GM21576 (cell line): ENCODE data around the gene KIDINS220.

Source experiments
- ATAC-seq: cut with Tn5 transposase; IDR thresholded peaks from one replicate; pipeline ENCODE4 v1.9.1; 2021; ENCODE audit warnings: mild to moderate bottlenecking, moderate library complexity; ENCODE audit not compliant: unreplicated experiment

Gene KIDINS220

DNA sequence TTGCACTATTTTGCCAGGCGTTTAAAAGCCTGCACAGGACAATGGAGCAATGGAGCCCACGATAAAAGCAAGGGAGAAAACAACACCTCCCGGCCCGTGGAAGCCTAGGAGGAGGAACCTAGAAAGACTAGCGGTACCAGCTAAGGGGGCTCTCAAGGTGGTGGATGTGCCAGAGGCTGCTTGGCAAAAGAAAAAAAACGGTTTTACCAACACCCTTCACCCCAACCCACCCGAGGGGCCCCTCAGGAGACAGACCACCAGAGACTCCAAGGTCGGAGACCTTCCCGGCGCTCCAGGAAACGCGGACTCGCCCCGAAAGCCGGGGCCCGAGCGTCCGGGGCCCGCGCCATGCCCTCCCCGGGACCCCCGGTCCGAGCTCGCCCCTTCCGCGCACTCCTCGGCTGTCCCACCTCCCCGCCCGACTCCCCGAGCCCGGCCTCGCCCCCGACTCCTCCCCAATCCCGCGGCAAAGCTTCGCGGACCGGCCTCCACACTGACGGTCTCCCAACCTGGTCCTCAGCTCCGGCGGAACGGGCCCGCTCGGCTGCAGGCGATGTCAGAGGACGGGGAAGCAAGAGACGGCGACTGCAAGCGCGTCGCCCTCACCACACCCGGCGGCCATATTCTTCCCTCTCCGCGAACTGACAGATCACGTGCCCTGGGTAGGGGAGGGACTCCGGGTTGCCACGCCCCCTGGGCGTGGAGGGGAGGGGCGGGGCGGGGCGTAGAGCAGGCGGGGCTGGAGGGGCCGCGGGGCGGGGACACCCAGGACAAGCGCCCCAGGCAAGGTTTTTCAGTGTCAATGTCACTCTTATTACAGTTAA is at the start of gene KIDINS220:
Gene KIDINS220, minus strand, starts transcription at position 643 of the 824 bp plus-strand sequence. CDS start 10,520 bp downstream, outside the sequence.
- peak; percentile 94 for ATAC-seq

DNA sequence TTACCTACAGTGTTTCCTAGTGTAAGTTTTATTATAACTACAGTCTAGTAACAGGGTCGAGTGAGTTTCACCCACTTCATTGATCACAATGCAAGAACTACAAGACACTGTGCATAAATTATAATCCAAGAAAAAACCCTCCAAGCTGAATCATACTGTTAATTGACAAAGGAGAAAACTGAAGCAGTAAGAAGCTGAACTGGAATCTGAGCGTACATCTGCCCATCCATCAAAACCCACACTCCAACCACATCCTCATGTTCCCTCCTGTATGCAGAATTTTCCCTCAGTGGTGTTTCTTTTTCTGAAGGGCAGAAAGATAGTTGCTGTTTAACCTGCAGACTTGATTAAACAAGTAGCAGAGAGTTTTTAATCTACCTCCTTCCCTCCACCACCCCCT is 49.5 kb upstream of the KIDINS220 start:
- no peak for ATAC-seq

DNA sequence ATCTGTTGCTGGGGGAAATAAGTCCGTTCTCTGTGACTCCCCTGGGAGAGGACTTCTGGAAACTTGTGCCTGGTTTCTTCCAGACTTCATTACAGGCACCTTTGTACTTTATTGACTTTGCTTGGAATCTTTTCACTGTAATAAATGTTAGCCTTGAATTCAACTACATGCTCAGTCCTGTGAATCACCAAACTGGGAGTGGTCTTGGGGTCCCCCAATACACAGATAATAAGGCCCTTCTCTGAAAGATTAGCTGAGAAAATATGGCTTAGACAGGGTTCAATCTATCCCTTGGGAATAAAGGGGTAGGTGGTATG is 48.7 kb upstream of the KIDINS220 start:
- ATAC-seq = no peak

DNA sequence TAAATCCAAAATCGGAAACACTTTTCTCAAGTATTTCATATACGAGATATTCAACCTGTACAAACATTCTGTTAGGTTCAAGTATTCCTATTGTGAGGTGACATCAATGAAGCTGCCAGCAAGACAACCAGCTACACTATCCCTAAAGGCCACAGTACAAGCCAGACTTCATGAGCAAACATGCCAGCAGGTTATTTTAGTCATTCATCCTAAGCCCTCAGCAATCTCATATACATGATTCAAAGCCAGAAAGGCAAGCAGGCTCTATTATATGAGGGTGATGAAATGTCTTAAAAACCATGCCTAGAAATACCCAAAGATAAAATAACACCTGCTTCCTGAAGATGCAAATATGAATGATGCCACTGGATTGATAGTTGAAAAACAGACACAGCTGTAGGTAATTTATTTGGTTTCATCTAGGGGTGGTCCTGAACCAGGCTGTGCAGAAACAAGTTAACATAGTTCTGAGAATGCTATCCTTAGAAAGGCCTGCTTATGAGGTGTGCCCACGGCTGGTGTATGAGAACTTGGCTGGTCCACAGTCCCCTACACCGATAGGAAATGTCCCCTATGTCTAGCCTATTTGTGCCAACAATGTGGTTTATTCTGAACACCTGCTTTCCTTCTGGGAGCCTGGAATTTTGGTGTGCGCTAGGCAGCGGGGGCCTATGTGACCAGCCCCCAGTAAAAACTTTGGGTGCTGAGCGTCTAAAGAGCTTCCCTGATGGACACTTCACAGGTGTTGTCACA is 48.2 kb upstream of the KIDINS220 start:
- ATAC-seq = no peak

DNA sequence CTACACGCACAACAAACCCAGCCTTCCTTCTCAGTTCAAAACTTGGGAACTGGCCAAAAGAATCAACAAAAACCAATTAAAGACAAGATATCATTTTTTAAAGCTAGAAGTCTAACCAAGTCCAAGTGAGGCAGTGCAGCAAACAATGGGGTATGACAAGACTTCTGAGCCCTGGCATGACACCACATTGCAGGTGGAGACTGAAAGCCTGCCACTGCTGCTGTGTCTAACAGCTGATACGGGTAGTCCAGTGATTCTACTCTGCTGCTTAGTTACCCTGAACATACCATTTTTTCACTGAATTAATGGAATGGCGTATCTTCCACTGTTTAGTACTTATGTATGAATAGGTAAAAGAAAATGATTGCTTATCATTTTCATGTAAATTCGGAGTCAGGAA is 47.4 kb upstream of the KIDINS220 start:
- no peak for ATAC-seq

DNA sequence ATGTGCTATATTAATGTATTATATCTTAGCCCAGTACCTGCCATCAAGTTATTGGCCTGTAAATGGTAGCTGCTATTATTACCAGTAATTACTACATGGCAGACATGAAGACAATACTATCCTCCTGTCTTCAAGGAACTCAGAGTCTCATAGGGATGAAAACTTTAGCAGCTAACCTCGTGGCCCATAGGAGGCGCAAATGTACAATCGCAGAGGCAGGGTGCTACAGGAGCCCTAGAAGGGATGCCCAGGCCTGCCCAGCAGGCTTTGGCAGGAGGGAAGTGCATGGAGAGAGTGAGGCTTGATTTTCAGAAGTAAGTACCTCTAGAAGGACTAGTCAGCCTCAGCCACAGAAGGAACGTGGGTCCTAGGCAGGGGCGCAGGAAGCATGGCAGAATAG is 44.7 kb upstream of the KIDINS220 start:
- ATAC-seq = no peak

DNA sequence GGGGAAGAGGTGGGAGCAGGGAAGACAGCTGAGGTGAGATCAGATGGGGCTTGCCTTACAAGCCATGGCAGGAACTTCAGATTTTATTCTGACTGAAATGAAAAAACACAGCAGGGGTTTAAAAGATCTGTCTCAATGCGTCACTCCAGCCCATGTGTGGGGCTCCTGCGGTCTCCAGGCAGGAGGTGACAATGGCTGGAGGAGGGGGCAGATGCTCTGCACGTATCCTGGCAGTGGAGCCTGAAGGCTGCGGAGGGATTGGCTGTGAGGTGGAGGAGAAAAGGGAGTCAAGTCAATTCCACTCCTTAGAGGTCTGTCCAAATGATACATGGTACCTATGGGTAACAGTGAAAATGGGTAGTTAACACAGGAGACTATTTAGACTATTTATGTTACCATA is 40.5 kb upstream of the KIDINS220 start:
- ATAC-seq = no peak

DNA sequence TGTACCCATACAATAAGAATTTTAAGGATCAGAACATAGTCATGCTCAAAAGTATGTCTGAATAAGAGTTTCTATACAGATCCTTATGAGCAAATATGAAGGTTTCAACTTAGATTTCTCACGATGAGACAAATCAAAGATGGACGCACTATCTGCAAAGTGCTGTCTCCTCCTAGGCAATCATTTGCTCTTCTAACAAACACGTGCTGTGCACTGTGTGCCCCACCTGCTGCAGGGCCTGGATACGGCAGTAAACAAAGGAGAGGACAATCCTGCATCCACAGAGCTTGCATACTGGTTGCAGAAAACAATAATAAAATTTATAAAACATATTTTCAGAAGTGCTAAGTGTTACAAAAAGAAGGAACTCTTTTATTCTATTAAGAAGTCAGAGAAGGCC is 39.9 kb upstream of the KIDINS220 start:
- no peak for ATAC-seq

DNA sequence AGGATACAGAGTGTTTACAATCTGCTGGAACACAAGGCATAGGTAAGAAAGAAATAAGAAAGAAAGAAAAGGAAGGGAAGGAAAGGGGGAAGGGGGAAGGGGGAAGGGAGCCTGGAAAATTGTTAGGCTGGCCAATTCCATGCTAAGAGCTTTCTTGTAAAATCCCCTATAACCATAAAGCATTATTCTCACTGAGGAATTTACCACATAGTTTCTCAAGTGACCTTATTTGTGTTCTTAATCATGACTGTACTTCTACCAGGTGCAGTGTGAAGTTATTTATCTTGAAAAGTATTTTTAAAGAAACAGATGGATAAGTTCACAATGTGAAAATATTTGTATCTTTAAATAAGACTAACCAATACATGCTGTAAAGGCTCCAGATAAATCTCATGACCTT is 39.2 kb upstream of the KIDINS220 start:
- no peak for ATAC-seq

DNA sequence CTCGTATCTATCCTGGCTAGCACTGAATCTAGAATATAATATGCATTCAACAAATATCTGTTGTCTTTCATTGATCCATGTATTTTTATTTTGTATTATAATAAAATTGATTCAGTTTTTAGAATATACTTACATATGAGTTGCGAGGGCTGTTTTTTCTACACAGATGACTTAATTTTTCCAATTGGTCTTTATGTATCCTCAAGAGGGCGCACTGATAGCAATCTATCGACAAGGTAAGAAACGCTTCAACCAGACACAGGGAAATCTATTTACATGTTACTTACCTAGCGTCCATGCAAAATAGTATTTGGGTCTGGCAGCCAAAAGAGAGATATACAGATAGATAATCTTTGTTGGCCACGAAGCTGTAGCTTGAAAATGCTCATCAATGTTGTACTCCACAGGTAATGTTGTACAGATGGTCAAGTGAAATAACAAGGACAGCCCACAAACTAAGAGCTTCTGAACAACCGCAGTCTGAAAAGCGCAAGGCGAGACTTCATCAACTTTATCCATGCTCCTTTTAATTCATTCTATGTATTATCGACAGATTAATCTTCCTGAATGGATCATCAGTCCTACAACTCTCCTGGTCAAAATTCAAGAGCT is 35.5 kb upstream of the KIDINS220 start:
- ATAC-seq = no peak

DNA sequence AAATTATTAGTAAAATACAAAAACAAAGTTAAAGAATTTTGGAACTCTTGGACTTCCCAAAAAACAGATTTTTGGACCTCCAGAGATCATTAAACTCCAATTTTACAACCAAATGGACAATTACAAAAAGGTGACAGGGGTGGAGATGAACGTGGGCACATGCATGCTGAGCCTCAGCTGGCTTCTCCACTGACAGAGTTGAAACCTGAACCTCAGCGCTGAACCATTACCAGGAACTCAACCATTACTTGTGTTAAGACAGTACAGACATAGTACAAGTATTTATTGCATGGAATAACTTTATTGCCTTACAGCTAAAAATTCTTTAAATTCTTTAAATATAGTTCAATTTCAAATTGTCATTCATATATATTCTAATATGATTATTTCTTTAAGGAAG is 33.0 kb upstream of the KIDINS220 start:
- no peak for ATAC-seq

DNA sequence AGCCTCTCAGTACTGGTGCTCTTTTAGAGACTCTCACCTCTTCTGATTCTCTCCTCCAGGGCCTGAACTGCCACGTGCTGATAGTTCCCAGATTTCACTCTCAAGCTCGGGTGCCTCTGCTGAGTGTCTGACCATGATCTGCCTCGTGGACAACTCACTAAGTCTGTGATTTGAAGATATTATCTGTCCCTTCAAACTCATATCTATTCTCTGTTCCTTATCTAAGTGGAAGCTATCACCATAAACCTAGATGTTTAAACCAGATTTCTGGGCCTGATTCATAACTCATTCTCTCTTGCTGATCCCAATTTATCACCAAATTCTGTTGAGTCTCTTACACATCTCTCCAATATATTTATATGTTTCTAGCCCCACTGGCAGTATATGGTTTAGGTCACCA is 29.9 kb upstream of the KIDINS220 start:
- ATAC-seq = no peak

DNA sequence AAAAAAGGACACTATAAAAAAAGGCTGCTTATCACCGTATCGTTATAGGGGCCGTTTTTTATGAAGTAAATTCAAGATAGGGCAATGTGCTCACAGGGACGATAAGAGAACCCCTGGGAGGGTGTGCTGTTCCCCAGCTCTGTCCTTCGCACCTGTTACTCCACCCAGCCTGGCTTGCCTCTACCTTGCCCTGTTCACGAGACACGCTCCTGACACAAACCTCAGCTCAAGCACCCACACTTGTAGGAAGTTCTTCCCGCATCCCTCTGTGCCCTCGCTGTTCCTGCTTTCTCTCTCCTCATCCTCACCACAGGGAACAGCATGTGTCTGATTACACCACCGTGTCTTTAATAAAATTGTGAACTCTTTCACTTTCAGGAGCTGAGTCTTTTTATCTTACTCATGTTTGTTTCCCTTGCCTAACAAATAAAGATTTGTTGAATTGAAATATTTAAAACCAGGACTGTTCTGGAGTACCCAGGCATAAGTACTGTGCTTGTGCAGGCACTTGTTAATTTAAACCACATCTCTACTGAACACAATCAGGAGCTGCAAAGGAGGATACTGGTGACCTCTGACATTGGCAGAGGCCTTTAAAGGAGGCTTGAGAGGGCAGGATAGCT is 26.0 kb upstream of the KIDINS220 start:
- ATAC-seq = no peak

DNA sequence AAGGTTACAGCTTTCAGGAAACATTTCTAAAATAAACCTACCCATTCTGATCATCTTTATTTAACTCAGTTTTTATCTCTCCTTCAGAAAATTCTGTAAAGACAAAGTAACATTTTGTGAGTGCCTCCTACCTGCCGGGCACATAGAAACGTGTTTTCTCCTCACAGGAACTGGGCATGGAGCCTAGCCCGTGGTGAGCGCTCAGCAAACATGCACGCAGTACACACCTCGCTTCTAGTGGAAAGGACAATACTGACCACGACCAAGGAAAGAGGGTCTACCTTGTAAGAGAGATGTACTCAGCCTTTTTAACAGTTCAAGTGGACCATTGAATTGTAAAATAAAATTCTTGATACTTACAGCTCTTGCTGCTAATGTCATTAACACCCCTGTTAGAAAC is 24.8 kb upstream of the KIDINS220 start:
- ATAC-seq = no peak

DNA sequence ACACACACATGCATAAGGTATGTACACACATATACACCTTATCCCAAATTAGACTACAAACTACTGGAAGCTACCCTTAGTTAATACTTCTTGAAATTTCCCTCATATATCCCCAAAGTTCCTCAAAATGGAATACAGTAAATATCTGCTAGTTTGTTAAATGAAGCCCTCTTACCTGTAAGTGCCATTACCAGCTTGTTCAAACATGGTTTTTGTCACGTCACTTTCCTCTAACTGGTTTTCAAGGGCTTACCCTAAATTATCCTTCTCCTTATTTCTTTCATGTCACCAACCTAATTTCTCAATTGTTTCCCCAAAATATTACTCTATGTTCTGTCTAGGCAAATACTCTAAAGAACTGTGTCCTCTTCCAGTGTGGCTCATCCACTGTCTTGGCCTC is 24.4 kb upstream of the KIDINS220 start:
- ATAC-seq = no peak

DNA sequence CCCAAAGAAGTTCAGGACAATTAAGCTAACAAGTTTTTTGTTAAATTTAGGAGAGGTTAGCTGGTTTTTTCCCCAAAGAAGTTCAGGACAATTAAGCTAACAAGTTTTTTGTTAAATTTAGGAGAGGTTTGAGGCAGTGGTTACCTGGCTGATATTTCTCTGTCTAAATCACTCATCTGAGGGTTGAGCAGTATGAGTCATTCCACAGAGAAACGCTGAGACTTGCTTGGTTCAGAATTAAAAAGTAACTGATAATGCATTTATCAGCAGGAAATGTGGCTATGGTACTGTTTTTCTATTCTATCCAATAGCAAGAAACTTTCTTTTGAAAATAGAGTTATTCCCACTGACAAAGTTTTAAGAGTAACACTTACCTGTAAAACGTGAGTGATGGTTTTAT is 22.8 kb upstream of the KIDINS220 start:
- ATAC-seq = no peak

DNA sequence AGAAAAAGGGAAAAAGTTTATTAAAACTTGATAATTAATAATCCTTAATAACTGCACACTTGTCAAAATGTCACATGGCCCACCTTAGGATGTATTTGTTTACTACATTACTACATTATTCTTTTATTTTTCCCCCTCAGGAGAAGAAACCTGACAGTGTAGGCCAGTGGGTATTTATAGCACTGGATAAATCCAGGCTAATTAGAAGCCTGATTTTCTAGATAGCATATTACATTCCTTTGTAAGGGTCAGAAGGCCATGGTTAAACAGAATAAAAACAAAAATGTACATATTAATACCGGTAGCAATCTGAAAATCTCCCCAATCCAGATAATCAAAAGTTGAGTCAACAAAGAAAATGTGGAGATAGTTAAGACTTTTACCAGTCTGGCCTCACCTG is 21.5 kb upstream of the KIDINS220 start:
- no peak for ATAC-seq

DNA sequence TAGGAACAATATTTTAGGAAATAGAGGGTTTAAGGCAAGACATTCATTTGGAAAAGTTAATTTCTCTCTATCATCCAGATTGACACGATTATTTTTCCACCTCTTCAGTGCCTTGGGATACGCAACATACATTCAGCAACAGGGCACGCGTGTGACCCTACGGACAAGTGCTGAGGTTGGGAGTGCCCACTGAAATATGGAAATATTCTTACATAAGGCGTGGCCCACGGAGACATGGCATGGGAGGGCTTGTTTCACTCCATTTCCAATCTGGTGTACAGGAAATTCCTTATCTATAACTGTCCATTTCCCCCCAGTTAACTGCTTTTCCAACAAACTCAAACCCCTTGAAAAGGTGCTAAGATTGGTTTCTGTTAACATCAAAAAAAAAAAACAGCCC is 20.9 kb upstream of the KIDINS220 start:
- no peak for ATAC-seq

DNA sequence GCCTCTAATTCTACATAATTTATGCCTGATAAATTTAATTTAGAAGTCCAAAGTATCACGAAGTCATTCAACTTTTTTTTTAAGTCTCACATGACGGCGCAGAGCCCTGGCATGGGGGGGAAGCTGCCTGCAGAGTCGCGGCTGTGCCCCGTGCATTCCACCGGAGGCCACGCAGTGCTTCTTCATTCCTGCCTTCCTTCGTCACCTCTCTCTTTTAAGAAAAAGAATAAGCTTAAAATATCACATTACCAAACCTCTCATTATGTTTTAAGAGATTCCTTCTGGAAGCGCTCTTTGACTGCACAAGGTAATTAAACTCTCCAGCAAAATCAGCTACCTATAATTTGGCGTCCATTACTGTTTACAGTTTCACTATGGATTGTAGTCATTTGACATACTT is 20.3 kb upstream of the KIDINS220 start:
- ATAC-seq = no peak

DNA sequence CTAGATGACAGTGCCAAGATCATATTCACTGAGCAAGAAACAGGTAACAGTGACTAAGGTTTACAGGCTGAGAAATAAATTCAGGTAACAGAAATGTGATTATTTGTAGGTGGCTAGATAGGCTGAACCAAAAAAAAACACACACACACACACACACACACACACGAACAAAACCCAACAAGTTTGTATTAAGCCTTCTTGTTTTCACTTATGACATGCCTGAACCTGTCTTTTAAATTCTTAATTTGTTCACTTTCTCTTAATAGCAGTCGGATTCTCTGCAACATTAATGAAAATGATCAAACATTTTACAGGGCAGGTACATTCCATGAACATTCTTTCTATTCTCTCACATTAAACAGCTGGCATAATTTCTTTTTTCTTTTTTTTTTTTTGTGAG is 18.8 kb upstream of the KIDINS220 start:
- ATAC-seq = no peak

DNA sequence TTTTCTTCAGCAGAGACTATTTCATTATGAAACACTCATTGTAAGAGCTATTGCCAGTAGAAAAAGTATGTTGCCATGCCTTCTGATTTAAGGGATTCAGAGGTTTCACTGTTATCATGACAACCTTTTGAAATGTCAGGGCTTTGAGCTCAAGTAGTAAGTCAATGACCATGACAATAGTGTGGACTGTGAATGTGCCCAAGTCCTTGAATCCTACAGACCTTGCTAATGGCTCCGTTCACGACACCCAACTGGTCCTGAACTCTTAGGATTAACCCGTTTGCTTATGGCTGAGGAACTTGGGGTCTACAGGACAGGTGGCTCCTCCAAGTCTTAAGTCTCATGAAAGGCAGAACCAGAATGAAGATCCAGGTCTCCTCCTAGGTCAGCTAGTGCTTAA is 17.6 kb upstream of the KIDINS220 start:
- no peak for ATAC-seq

DNA sequence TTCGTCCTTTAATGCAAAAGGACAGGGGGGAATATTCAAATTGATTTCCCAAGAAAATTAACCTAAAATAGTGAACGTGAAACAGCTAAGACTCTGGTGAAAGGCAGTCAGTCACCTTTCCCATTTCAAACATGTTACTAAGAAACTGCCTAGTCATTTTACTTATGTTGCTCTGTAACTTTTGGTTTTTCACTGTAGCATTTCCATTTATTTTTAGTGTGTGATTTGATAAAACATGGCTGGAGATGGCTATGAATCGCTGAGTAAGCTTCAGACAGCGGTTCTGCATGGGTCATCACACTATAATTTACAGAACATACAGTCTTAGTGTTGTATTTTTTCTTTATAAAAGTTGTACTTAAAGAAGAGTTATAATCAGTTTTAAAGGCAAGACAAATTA is 16.0 kb upstream of the KIDINS220 start:
- ATAC-seq = no peak
